NCI-H524 (cell line): ENCODE results near the gene DEPDC1.
A peak's percentile ranks its signal among the peaks of the same experiment; 100 is the strongest.
"Not testable (repeated sequence)": the region's sequence is repeated elsewhere in the genome, so short reads cannot be mapped to it uniquely, and the experiment has no call there.

Source experiments
- DNase-seq, 2 experiments: peaks; one replicate each; lab custom pipeline; 2025; lab: John Stamatoyannopoulos, UW

The DEPDC1 gene

DNA sequence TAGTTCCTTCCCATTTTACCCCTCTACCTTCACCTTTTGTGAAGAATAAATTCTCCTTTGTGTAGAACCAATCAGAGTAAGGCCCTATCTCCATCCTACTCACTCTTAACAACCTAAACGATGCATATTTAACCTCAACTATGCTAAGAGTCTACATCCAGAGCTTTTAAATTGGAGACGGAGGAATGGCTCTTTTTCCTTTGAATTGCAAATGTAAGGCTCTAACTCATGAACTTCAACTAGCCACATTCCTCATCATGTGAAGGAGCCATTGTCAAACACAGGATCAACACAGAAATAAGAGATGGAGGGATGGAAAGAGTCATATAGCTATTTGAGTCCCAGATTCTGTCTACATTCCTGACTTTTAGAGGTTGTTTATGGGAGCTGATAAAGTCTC lies 18.2 kb downstream of the DEPDC1 start:
- DNase-seq: no peak

DNA sequence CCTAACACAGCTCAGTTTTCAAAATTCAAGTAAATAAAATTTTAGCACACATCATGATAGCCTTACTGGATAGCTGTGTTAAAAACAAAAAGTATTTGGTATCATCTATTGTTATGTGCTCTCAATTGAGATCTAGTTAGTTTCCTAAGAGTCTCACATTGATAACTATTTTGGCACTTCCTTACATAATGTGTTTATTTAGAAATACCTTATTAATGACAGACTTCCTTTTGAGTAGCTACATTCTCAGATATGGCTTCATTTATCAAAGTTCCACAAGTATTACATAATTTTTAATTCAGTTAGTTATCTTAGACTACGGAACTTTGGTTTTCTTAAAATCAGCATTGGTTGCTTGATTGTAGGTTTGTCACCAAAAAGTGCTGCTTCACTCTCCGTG lies 20.3 kb downstream of the DEPDC1 start:
- not testable (repeated sequence) for DNase-seq

DNA sequence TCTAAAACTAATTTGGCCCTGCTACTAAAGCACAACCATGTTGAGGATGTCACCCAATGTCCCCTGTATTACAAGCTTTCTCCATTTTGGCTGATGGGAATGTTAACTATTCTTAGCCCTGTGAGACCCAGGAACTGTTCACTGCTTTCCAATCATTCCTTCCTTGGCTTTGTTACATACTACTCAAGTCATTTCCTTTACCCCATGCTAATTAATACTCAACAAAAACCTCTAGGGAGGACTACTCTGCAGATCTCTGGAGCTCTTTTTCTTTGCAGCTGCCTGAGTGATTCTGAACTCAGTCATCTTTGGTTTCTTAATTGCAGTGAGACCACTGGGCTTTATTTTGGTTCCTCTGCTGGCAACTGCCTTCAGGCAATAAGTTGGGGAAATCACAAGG lies 23.8 kb downstream of the DEPDC1 start:
- no peak for DNase-seq

DNA sequence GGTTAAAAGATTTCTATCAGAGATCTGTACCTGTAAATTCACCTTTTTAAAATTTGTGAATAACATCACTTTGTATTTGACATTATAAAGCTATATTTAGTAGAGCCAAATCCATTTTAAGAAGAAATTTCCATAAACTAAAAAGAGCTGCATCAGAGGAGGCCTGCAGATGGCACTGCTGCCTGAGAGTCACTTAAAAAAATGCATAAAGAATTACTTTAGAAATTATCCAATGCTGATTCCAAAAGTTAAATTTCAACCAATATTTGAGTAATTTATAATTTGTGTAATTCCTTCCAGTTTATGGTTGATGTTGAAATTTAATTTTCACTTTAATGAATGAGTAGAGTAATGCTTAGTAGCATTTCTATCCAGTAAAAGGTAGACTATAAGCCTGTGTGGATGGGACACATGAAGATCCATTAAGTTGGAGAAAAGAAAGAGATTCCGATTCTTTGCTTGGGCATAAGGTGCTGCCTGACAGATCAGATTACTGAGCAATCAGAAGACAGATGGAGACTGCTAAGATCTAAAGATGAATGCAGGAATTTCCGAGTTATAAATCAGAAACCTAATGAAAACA lies 26.4 kb downstream of the DEPDC1 start:
- peak; percentile 25 to 69 for DNase-seq

DNA sequence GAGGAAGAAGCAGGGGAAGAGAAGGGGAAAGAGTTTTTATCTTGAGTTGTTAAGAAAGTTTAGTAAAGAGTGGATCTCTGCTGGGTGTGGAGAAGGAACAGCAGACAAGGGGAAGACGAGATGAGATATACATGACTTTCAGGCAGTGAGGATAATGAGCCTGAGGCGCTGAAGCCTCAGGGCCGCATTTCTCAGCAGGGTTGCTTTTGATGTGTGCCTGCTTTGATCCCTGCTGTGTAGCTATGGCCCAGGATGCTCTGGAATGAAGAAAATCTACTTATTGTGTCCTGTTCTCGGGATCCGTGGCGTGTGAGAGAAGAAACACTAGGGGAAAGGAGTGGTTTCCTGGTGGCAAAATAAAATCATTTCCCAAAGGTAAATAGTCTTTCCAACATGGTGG lies 32.0 kb downstream of the DEPDC1 start:
- no peak for DNase-seq

DNA sequence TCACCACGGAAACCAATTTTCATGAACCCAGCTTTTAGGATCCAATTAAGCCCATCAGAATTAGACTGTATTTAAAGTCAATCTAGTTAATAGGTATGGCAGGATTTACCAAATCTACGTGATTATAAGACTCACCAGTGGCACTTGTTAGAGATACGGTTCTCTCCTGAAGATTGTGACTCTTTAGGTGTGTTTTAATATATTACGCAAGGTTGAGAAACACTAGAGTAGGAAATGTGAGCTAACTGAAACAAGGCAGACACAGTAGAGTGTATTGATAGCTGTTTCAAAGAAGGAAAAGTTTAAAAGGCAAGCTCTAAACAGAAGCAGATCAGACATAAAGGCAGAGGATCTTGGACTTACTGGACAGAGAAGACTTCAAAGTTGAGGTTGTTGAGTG lies 35.9 kb downstream of the DEPDC1 start:
- DNase-seq: no peak

DNA sequence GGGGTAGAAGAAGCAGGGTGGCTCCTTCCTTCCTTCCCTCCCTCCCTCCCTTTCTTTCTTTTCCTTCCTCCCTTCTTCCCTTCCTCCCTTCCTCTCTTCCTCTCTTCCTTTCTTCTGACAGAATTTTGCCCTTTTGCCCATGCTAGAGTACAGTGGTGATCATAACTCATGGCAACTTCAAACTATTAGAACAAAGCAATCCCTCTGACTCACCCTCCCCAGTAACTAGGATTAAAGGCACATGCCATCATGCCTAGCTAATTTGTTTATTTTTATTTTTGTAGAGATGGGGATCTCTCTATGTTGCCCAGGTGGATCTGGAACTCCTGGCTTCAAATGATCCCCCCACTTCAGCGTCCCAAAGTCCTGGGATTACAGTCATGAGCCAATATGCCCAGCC lies 37.1 kb downstream of the DEPDC1 start:
- no peak for DNase-seq

DNA sequence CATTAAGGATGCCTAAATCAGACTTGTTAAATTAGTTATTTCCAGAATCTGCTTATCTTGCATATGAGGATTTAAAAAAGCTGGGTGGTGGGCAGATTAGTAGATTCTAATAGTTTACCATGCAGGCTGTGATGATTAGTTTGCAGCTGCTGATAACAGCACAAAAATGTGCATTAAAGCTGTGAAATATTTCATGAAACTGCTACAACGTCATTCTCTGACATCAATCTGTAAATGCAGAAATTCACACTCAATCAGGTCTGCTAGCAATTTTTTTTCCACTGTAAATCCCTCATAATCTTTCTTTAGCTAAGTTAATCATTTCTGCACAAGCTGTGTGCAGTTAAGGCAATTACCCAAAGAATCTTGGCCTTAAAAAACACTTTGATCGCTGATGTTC lies 37.8 kb downstream of the DEPDC1 start:
- DNase-seq: no peak

DNA sequence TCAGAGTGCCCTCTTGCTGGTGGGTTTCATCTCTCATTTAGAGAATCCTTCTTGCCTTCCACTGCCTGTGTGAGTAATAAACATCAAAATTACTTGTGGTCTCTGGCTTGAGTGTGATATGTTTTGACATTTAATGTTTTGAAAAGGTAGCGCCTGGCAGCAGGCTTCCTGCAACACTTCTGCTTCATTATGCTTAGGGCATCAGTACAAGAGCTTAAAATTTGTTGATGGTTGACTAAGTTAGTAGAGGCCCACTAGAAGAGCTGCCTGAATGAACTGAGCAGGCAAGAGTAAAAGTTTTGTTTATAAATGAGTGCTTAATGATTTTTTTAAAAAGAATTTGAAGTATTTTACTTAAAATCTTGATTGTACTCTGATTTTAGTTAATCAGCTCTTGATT lies 40.7 kb downstream of the DEPDC1 start:
- no peak for DNase-seq

DNA sequence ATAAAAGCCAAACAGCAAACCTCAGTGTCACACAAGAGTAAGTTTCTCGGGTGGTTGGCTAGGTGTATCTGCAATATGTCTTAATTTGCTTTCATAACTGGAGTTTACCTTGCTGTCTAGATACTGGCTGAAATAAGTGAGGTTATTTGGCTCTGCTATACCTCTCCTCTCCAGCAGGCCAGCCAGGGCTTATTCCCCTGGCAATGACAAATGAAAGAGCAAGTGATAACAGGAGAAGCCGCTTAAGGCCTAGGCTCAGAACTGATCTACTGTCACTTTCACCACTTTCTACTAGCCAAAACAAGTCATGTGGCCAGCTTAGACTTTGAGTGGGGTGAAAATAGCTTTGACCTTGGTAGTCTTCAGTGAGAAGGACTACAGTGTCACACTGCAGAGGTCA lies 42.3 kb downstream of the DEPDC1 start:
- no peak for DNase-seq

DNA sequence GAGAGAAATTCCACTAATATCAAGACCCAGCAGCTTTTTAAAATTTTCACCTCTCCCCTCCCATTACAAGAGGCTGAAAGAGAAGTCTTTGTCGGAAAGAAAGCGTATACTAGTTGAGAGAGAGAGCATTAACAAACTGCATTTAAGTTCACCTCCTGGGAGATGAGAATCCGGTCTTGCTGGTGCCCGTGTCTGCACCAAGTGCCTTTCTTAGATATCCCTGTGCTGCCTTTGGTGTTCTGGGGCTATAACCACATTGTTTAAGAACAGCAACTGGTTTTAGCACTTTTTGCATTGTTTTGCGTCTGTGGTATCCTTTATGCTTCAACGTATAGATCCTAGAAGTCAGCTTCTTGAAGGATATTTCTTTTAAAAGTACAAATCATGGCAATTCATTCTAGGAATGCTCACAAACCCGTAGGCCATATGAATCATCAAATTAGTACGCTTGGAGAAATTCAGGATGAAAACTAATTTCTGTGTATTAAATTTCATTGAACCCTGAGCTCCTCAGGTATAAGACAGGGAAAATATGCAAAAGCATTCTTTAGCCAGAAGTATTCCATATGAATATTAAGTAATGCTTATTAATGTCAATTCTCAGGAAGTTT lies 43.7 kb downstream of the DEPDC1 start:
- no peak for DNase-seq

DNA sequence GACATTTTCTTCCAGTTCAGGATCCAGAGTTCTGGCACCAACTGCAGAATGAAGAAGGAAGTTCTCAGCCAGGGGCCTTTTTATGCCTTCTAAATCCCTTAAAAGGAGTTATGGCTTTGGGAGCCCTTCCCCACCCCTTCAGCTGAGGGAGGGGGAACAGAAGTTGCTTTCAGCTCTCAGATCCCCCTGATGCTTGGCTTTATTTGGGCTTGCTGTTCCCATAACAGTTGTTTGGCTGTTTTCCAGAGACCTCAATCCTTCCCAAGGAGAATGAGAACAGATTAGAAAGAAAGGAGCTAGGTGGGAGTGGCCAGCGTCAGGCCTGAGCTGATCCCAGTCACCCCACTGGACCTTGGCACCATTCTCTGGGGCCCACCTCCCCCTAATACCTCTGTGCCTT lies 47.0 kb downstream of the DEPDC1 start, which contains the start of gene RPE65:
Gene RPE65, minus strand, starts transcription at position 54 of the 400 bp plus-strand sequence. Its CDS starts 49 bp downstream, at position 5.
- DNase-seq: peak; percentile 55 to 88

DNA sequence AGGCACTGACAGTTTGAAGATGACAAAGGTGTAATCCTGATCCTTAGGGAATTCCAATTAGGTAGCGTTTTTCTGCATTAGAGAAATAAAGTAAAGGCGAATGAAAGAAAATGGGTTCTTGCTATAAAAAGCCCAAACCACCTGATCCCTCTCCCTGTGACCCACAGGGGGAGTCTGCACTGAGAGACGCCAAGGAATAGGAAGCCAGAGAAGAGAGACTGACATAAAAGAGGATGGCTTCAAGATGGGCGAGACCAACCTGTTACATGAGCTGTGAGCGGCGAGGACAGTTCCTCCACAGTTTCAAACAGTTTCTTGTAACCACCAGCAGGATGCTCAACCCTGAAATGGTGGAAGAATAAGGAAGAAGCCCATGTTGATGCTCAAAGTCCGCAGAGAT lies 48.5 kb downstream of the DEPDC1 start:
- no peak for DNase-seq

DNA sequence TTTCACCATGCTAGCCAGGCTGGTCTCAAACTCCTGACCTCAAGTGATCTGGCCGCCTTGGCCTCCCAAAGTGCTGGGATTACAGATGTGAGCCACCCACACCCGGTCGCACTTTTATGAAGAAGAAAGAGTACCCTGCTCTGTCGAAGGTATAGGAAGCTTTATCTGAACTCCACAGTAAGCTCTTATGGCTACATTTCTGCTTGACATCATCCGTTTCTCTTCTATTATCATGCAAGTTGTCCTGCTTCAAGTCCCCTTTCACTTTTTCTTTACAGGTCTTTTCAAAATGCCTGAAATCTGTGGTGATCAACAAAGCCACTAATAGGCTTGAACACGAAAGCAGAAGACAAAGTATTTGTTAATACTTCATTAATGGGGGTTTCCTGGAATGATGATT lies 51.2 kb downstream of the DEPDC1 start:
- no peak for DNase-seq

DNA sequence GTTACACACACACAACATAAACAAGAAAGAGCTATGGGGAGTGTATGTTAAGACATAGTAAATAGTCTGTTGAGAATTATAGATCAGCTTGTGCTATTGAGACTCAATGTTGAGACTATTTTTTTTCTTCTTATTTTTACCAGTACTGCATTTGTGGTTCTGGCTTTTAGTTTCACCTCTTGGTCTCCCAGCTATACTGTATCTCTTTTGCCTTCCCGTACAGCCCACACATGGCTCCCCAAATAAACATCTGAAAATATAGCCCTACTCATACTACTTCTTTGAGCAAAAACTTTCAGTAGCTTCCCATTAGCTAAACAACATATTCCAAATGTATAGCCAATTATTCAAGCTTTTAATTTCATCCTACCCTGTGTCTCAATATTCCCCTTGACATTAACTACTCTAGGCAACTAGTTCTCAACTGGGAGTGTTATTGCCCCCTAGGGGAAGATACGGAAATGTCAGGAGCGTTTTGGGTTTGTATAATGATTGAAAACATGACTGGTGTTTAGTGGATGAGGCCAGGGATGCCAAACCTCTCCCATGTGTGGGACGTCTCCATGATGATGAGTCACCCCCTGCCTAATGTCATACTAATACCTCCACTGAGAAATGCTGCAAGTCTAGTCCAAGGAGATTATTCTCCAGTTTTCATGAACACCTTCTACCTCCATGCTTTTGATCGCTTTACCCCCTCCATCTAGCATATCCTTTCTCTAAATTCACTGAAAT lies 53.9 kb downstream of the DEPDC1 start:
- DNase-seq: peak; percentile 20 to 42

DNA sequence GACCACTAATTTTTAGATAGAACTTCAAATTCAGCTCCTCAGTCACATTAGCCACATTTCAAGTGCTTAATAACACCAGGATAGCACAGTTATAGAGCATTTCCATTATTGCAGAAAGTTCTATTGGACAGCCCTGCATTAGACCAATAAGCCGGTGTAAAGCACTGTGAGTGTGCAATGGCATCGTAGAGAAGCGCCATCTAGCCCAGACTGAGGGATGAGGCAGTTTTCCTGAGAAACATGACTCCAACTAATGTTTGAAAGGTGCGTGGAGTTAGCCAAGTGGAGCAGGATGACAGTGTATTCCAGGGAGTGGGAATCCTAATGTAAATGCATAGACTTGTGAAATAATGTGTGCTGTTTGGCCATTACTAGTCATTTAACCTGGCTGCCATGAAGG lies 54.9 kb downstream of the DEPDC1 start:
- peak in 1 of 2 experiments; percentile 2 for DNase-seq

DNA sequence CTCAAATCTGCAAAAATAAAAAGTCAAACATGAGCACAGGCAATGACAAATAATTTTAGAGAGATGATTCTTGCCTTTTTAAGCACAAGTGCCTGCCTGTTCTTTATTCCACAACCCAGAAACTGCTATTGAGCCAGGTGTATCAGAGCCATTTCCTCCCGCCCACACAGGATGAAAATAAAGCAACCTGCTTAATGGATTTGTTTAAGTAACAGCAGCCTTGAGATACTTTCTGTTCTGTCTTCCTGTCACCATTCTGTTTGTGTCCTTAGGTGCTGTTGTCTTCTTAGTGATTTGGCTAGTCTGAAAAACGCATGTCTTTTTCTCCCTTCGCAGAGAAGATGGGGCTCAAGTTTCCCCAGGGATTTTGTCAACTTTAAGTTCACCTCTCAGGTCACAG lies 58.6 kb downstream of the DEPDC1 start:
- no peak for DNase-seq

DNA sequence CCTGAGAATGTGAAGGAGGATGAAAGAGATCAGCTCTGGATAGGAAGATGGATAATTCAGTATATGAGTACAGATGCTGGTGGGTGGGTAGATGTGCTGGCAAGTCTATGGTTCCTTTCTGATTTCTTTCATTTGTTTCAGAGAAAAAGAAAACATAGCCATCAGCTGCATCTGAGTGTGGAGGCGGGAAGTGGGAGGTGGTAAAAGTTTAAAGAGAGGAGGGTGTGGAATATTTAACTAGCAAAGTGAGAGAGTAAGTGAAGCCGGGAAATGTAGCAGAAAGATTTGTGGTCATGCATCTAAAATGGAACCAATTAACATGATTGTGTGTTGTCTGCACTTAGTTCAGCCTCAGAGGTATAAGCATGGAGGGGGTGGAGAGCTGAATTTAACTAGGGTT lies 63.5 kb downstream of the DEPDC1 start:
- no peak for DNase-seq

DNA sequence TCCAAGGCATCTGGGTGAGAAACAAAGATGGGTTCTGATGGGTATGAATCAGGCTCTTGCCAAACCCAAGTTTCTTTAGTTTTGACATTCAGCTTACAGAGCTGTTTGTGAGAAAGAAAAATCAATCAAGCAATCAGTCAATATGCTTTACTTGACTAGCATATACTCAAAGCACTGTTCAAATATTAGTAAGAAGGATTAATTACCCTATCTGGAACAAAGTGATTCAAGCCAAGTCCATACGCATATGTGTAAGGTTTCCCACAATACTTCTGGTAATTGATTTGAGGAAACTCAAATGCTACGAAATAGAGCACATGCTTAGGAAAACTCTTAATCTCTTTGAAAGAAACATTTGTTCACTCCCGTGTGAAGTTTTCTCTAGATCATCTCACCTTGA lies 65.8 kb downstream of the DEPDC1 start:
- no peak for DNase-seq

DNA sequence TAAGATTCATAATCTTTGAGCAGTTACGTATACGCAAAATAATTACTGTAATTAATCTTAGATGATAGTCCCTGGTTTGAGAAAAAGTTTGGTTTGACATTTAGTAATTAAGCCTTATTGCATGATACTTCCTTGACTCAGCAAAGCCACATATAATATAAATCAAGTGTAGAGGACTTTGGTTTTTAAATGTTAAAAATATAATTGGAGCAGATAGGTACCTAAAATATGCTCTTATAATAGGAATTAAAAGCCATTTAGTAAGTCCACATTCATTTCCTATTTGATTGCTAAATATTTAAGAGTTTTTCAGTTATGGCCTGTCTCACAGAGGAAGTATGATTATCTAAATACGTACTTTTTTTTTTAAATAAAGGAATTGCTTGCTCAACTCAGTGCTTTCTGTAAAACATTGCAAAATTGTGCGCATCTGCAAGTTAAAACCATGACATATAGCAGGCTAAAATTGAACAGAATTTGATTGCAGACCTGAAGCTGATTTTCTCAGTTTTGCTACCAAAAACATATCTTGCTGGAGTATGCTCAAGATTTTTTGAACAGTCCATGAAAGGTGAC lies 67.6 kb downstream of the DEPDC1 start:
- DNase-seq: no peak

DNA sequence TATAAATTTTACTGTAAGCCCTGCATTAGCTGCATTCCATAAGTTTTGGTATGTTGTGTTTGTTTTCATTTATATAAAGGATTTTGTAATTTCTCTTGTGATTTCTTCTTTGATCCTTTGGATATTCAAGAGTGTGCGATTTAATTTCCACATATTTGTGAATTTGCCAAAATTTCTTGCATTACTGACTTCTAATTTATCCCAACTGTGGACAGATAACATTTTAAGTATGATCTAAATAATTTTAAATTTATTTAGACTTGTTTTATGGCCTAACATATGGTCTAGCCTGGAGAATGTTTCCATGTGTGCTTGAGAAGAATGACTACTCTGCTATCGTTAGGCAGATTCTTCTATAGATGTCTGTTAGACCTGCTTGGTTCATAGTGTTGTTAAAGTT lies 70.3 kb downstream of the DEPDC1 start:
- no peak for DNase-seq
